ENCODE data around the gene SDR42E1.
"Not testable (repeated sequence)": the region's sequence is repeated elsewhere in the genome, so short reads cannot be mapped to it uniquely, and the experiment has no call there.

SDR42E1 gene

GRCh38 chr16:82002831-82003230 lies 8.4 kb downstream of the SDR42E1 start:
- DNase-seq = no peak

- DNase-seq = no peak
Measured at GRCh38 chr16:81997738-81998137, 13.5 kb downstream of the SDR42E1 start.

GRCh38 chr16:81996664-81997509 lies 14.4 kb downstream of the SDR42E1 start:
- DNase-seq = no peak

- no peak for DNase-seq
Measured at GRCh38 chr16:81995651-81996050, 15.6 kb downstream of the SDR42E1 start.

- no peak for DNase-seq
Measured at GRCh38 chr16:81994485-81994884, 16.8 kb downstream of the SDR42E1 start.

GRCh38 chr16:81992859-81993258 lies 18.4 kb downstream of the SDR42E1 start:
- DNase-seq = no peak

GRCh38 chr16:81987706-81988105 lies 23.6 kb downstream of the SDR42E1 start:
- DNase-seq = no peak

- no peak for DNase-seq
Measured at GRCh38 chr16:81987121-81987520, 24.1 kb downstream of the SDR42E1 start.

GRCh38 chr16:81977335-81977942 lies 33.8 kb downstream of the SDR42E1 start:
- DNase-seq = not testable (repeated sequence)

- no peak for DNase-seq
Measured at GRCh38 chr16:81975637-81976036, 35.6 kb downstream of the SDR42E1 start.

- DNase-seq = no peak
Measured at GRCh38 chr16:81973737-81974136, 37.5 kb downstream of the SDR42E1 start.

GRCh38 chr16:81971853-81972252 lies 39.4 kb downstream of the SDR42E1 start:
- no peak for DNase-seq

GRCh38 chr16:81967358-81967757 lies 43.9 kb downstream of the SDR42E1 start:
- DNase-seq = no peak

- no peak for DNase-seq
Measured at GRCh38 chr16:81964808-81965207, 46.5 kb downstream of the SDR42E1 start.

- DNase-seq = no peak
Measured at GRCh38 chr16:81956213-81956948, 54.9 kb downstream of the SDR42E1 start.

GRCh38 chr16:81951564-81951963 lies 59.7 kb downstream of the SDR42E1 start:
- no peak for DNase-seq

- no peak for DNase-seq
Measured at GRCh38 chr16:81946206-81946605, 65.1 kb downstream of the SDR42E1 start.

GRCh38 chr16:81945665-81946064 lies 65.6 kb downstream of the SDR42E1 start:
- DNase-seq = no peak

GRCh38 chr16:81942007-81942601 lies 69.2 kb downstream of the SDR42E1 start:
- DNase-seq = no peak

- no peak for DNase-seq
Measured at GRCh38 chr16:81940781-81941560, 70.3 kb downstream of the SDR42E1 start.

- no peak for DNase-seq
Measured at GRCh38 chr16:81939164-81940056, 71.9 kb downstream of the SDR42E1 start.

Data from NK-92 treated with Interleukin-12 subunit alpha and Interleukin-12 subunit beta, amount 100 ng/mL, for 24 hours (cell line).